Activated CD8-positive, alpha-beta memory T cell treated with anti-CD3 and anti-CD28 coated beads, Interleukin-2, amount 50 U/mL, for 48 hours (primary cell): Measurements from ENCODE around the gene SLC4A1.
A peak's percentile ranks its signal among the peaks of the same experiment; 100 is the strongest.

ENCODE experiments used
- DNase-seq: peaks from one replicate; pipeline ENCODE4 v3.0.0-alpha.2; 2020

Gene SLC4A1

DNA sequence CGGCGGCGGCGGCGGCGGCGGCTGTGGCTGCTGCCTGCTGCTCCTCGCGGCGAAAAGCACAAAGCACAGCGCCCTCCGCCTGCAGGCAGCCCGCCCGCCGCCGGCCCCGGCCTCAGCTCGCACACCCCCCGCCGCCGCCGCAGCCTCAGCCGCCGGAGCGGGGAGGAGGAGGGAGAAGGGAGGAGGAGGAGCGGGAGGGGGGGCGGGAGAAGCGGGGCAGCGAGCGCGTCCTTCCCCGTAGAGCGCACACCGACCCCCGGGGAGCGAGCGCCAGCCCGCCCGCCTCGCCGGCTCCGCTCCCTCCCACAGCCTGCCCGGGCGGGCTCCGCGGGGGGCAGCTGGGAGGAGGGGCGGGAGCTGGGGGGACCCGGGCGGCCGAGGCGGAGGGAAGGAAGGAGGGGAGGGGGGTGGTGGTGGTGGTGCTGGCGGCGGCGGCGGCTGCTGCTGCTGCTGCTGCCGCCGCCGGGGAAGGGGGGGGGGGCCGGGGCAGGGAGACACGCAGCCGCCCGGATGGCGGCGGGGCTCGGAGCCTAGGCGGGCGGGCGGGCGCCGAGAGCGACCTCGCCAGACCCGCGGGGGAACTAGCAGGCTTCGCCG lies 48.2 kb downstream of the SLC4A1 start, which contains the start of gene UBTF:
TSS of gene UBTF (minus strand) at position 60 of the 597 bp plus-strand sequence. CDS start 1,446 bp downstream, outside the sequence.
- peak; percentile 75 for DNase-seq

DNA sequence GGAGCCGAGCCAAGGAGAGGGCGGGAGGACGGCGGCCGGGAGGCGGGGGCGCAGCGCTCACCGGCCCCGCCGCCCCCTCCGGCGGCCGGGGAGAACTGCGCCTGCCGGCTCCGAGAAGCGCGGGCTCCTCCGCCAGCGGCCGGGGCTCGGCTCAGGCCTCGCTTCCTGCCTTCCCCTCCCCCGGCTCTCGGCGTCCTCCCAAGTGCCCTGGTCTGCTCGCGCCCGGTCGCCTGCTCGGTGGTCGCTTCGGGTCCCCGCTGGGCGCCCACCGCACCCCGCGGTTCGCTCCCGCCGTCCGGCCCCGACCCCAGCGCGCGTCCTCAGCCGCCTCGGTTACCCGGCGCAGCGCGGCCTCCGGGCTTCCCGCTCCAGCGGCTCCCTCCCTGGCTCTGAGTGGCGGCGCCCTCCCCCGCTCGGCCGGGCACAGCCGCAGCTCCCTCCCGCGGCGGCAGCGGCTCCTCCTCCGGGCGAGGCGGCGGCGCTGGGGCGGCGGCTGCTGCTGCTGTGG lies 48.8 kb downstream of the SLC4A1 start:
- DNase-seq = peak; percentile 85

DNA sequence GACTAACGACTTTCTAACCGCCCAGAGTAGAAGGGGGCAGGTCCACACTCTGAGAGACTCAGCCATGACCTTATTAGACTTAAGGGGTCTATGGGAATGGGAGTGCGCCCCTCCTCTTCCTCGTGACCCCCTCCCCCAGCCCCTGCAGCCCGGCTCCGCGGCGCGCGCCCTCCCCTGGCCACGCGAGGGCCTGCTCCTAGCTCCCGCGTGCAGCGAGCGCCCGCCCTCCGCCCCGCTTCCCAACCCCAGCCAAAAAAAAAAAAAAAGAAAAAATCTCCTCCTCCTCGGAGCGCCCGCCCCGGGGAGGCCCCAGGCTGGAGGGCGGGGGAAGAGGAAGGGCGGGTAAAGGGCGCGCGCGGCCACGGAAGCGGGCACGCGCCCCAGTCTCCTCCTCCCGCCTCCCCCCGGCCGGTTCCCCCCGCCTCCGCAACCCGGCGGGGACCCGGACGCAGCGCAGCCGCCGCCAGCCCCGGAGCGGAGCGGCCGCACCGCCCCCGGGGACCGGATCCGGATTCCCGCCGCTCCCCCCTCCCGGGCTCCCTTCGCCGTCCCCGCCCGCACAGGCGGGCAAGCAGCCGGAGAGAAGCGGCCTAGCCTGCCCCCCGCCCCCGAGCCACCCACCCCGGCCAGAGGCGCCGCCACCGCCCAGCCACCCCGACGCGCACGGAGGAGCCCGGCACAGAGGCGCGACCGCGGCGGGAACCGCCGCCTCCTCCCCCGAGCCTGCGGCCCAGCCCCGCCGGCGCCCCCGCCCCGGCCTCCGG lies 49.4 kb downstream of the SLC4A1 start:
- DNase-seq = peak; percentile 91

DNA sequence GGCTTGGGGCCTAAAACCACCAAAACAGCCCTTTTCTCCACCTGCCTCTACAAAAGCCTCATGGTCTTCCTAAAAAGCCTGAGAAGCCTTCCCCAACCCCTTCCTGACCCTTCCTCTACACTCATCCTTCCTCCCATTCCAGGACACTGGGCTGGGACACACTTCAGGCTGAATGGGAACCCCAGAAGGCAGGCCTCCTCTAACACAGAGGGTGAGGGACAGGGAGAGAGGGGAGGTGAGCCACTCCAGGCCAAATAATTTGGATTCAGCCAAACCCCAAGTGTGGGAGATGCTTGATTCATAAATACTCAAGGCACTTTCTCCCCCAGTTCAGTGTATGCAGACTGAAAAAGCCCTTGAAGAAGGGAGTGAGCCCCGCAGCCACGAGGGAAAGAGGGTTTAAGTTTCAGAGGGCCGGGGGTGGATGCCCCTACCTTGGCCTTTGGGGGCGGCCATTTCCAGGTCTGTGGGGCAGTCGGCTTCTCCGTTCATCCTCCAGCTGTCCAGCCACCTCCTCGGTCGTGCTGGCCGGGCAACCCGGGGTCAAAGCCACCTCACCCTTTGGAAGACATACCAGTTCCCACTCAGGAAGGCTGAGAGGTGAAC lies 50.1 kb downstream of the SLC4A1 start:
- no peak for DNase-seq

DNA sequence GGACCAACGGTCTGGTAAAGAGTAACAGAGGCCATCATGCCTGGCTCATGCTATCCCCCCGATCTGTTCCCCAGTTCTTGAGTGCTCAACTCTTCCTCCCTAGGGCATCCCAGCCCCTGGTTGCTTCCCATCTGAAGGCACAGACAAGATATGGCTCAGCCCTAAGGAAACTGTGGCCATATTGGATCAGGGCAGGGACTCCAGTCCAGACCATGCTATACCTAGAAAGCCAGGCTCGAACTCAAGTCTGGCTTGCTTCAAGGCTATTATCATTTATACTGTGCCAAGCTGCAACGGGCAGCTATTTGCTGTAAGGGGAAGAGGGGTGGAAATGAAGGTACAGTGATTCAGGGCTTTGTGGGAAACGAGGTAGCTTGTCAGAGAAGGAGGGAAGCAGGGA lies 51.2 kb downstream of the SLC4A1 start:
- no peak for DNase-seq

DNA sequence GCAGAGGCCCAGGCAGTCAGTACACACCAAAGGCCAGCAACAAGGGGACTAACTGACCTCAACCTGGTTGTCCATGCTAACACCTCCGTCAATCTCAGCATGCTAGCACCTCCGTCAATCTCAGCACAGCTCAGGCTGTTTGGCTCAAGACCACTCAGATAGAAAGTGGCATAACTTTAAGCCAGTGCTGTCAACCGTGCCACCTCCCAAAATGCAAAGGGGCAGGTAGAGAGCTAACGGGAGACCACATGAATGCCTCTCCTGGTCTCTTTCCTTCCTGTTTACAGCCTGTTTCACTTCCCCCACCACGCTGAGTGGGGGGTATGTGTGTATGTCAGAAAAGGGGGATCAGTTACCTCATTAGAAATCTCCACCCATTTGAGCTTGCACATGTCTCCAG lies 51.8 kb downstream of the SLC4A1 start:
- DNase-seq = no peak

DNA sequence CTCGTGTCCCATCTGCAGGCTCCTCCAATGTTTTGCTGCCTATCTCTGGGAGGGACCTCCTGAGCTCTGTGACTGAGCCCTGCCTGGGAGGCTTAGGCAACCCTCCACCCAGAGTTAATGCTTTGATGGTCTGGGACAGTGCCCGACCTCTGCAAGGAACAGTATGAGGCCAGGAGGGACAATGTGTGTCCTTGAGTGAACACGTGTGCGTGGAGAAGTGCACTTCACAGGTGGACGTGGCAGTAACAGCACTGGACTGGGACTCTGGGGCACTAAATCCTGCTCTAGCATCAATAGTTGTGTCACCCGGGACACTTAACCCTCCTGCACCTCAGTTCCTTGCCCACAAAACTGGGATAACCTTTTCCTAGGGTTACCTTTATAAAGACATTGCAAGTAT lies 53.0 kb downstream of the SLC4A1 start:
- DNase-seq = no peak

DNA sequence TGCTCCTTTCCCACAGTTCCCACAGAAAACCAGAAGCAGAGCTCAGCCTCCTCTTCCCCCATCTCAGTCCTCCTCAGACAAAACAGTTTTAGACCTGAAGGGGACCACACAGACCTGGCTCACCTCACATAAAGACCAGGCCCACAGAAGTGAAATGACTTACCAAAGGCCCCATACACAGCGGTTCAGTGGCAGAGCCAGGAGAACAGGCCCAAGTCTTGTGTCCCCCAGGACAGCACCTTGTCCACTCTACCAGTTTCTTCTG lies 53.8 kb downstream of the SLC4A1 start:
- no peak for DNase-seq

DNA sequence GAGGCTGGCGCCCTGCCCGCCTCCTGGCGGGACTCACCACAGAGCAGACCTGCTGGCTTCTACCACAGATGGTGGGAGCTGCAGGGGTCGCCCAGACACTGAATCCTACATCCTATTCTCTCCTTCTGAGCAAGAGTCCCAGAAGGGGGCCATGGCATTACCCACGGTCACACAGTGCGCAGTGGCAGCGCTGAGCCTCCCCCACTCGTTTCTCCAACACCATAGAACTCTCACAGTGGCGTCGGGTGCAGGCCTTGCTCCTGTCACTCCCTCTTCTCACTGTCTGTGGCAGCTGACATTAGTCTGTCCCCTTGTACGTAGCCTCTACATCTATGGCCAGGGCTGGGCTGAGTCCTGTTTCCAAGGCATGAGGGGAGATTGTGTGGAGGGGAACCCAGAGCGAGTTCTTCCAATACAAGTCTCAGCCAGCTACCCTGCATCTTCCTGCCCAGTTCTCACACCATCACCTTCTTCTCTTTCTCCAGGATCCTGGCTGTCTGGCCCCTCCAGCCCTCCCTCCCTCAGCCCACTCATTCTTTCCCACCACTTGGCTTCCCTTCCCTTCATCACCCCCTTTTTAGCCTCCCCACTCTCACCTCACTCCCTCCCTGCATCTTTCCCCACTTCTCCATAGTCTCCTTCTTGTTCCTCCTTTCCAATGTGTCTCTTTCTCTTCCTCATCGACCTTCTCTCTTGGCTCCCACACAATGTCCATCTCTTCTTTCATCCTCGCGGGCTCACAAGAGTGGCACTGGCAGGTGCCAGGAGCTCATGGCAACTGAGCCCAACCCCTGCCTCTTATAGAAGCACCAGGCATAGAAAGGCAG lies 54.3 kb downstream of the SLC4A1 start:
- DNase-seq = no peak

DNA sequence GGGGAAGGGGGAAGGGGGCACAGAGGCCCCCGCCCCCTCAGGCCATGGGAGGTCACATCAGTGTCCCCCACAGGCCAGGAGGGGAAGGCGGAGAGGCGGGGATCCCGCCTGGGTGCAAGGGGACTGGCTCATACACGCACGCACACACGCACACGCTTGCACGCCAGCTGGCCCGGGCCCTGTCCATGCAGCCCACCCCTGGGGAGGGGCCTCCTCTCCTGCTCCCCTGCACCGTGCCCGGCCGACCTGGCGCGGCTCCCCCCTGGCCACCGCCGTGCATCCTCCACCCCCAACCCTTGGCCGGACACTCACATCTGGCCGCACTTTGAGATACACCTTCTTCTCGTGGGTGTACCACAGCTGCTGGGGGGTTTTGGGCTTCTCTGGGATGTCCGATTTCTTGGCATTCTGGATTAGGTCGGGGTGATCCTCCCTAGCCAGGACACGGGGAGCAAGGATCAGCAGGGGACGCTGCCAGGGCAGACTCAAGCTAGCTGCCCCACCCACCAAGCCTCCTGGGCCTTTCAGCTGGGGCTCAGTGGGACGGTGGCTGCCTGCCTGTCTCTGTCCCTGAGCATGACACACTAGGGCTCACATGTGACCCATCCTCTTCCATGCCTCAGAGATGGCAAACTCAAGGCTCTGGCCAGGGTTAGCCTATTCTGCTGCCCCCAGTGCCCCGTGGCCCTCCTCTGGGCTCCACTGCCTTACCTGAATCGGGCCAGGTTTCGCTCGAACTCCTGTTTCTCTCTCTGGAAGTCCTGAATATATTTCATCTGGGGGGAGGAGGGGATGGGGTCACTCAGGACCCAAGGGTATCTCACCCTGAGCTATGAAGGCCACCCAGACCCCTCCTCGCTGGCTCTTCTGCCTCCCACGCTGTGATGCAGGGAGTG lies 55.2 kb downstream of the SLC4A1 start:
- no peak for DNase-seq

DNA sequence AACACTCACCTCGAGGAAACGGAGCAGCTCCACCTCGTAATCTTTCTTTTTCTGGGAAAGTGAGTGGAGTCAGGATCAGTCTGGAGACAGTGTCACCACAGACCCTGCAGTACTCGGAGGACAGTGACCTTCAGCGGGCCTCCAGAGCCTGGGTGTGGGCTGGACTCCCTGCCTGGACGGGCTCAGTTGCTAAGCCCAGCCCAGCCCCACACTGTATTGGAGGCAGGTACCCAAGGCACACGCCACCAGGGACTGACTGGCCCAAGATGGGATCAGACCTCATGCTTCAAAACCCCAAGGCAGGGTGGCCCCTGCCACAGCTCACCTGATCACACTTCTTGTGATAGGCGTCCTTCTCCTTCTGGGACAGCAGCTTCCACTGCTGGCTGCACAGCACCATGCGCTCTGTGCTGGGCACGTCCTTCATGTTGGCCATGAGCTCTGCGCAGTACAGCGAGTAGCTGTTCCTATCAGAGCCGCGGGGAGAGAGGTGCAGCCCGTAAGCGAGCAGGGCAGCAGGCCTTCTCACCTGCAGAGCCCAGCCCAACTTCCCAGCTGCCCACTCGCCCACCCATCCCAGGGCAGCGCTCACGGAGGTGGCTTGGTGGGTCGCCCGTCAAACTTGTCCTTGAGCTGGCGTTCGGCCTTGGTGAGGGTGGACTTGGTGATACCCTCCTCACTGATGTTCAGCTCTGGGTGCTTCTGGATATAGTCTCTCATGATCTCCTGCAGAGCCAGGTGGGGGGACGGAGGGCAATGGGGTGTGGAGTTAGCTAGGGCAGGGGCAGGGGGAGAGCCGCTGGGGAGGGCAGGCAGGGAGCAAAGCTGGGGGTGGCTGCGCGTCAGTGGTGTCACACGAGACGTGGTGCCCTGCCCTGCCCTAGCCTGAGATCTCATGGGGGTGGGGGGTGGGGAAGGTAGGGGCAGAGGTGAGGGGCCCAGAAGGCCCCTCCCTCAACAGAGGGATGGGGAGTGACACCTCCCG lies 56.4 kb downstream of the SLC4A1 start:
- DNase-seq = no peak

DNA sequence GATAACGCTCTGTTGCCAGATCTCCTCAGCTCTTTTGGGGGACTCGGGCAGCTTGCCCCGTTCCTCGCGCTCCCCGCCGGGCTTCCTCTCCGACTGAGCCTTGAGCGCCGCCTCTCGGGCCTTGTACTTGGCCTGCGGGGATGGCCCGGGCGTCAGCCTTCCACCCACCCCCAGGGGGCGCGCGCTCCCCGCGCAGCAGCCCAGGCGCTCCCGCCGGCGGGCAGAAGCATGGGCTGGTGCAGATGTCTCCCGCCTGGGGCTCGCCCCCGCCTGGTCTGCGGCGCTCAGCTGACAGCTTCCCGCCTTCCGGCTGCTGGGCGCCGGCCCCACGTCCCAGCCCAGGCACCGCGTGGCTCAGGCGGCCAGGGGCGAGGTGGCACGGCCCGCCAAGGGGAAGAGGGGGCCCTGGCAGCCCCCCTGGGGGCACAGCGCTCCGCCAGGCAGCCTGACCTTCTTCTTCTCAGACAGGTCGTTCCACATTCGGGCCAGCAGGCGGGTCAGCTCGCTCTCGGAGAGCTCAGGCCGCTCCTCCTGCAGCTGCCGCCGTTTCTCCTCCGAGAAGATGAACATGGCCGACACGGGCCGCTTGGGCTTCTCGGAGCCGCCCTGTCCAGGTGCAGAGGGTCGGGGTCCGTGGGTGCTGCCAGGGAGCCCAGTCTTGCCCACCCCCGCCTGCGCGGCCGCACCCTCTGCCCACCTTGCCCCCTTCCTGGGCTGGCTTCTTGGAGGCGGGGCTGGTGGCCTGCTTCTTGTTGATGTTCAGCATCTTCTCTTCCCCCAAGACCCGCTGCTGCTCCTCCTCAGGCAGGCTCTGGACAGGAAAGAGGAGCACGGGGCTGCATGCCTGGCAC lies 57.4 kb downstream of the SLC4A1 start:
- DNase-seq = peak; percentile 98

DNA sequence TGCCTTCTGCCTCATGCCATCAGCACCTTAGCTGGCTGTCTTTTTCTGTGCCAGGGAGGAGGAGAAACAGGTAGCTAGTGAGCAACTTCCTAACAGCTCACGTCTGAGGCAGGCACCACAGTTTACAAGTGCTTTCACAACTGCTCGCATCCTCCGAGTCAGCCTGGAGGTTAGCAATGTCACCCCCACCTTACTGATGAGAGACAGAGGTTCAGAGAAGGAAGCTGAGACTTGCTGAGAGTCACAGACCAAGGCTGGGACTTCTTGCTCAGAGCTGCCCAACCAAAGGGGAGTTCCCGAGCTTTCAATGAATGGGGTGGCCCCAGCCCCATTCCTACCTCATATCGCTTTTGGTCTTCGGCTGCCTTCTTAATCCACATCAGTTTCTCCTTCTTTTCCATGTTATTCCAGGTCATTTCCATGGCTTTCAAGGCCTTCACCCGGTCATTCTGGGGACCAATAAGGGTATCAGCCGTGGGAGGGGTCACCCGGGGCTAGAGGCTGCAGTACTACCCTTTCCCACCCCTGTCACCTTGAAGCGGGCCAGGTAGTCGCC lies 58.1 kb downstream of the SLC4A1 start:
- DNase-seq = peak; percentile 73

DNA sequence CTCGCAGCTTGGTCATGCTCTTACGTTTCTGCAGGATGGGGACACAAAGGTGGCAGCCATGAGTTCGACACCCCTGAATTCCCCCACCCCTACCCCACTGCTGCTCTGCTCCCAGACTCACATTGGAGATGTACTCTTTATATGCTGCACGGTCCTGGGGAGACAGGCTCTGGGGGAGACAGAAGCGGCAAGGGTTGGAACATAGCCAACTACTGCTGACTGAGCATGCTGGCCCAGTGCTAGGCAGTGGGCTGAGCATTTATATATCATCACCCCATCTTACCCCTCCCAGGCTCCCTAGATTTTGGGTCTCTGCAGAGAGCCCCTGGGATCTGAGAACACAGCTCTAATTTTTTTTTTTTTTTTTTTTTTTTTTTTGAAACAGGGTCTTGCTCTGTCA lies 60.2 kb downstream of the SLC4A1 start:
- no peak for DNase-seq

DNA sequence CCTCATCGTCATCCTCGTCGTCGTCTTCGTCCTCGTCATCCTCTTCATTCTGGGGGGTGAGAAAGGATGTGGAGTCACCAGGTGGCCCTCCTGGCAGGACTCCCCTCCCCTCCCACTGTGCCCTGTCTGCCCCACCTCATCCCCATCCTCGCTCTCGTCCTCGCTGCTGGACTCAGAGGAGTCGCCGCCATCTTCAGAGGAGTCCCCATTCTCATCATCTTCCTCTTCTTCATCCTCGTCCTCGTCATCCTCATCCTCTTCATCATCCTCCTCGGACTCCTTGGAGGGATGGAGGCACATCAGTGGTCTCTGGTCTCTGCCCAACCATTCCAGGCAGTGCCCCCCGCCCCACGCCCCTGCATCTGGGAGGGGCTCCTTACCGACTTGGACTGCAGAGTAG lies 60.6 kb downstream of the SLC4A1 start:
- no peak for DNase-seq

DNA sequence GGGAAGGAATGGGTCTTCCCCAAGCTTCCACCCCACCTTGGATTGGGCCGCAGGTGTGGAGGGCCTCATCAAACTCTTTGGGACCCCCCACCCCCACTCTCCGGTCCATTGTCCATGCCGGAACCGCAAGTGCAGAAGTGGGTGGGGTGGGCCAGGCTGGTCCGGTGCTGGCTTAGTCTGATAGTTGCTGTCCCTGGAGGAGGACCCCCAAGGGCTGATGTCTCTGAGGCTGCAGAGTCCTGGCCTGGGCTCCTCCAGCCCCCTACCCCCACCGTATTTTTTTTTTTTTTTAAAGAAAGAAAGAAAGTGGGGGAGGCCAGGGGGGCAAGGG lies 61.1 kb downstream of the SLC4A1 start:
- DNase-seq = no peak

DNA sequence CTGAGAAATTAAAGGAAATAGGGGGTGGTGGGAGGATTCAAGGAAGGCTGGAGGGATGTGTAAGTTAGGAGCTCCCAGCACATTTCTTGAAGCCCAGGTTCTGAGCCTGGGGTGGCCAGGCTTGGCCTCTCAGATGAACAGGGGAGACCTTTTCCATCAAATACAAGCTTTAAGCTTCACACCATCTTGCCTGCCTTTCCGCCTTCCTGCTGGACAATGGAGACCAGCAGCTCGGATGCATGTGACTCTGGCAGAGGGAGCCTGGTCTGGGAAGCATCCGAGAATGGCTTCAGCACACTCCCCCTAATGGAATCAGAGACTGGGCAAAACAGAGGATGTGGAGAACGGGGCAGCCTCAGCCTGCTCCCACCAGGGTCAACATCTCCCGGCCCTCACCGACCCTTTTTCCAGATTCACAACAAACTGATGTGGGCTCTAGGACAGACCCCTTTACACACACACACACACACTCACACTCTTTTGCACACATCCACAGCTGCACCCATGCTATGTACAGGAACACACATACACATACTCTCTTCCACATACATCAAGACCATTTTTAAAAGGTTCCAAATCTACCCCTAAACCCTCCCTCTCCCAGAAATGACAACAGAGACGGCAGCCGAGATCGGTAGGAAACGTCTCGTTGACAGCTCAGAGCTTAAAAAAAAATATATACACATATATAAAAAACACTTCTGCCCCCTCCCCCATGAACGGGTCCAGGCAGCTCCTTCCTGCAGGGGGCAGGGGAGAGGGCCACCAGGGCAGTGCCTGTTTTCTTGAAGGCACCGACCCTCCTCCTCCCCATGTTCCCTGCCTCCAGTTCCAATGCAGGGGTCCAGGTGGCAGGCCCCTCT lies 61.7 kb downstream of the SLC4A1 start:
- DNase-seq = no peak

DNA sequence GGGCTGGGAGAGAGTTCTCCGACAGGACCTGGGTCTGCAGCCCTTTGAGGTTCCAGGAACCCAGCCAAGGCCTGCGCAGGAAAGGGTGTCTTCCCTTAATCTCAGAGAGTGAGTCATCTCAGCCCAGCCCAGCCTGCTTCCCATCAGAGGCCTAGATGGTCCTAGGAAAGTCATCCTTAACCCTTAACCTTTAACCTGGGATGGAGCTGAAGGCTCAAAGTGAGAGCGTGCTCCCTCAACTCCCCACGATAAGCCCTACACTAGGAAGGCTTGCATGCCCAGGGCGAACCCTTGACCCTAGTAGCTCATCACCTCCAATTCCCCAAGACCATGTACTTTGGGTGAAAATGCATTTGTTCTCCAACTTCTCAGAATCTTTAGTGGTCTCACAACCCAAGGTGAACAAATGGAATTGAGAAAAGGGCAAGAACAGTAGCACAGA lies 63.5 kb downstream of the SLC4A1 start:
- DNase-seq = no peak
